Loucy (cell line): Measurements from ENCODE around the gene TMEM182.

Experiments used
- H2AFZ ChIP-seq: fragments of 200-600 bp; sonication (generic); 2 replicates; pipeline ENCODE4 v1.6.0; 2016; ENCODE audit warnings: antibody characterized with exemption, mild to moderate bottlenecking, low read length, moderate library complexity
- H3F3A ChIP-seq: fragments of 200-600 bp; 2 replicates; pipeline ENCODE4 v1.6.0; 2016; ENCODE audit warnings: antibody characterized with exemption, low read depth, mild to moderate bottlenecking
- H3K27me3 ChIP-seq: fragments of 200-600 bp; sonication (generic); 2 replicates; pipeline ENCODE4 v1.6.1; 2014; ENCODE audit warnings: low read length, mild to moderate bottlenecking; ENCODE audit not compliant: insufficient read depth, poor library complexity, severe bottlenecking
- H3K36me3 ChIP-seq: fragments of 200-600 bp; sonication (generic); 2 replicates; pipeline ENCODE4 v1.6.1; 2016; ENCODE audit warnings: low read length; ENCODE audit not compliant: insufficient read depth
- H3K4me1 ChIP-seq: fragments of 200-600 bp; sonication (generic); 2 replicates; pipeline ENCODE4 v1.5.1; 2014; ENCODE audit warnings: low read length, mild to moderate bottlenecking; ENCODE audit not compliant: insufficient read depth, poor library complexity, severe bottlenecking
- H3K4me2 ChIP-seq: fragments of 200-600 bp; sonication (generic); 2 replicates; pipeline ENCODE4 v1.6.0; 2014; ENCODE audit warnings: antibody characterized with exemption, low read length, low read depth, mild to moderate bottlenecking; ENCODE audit not compliant: poor library complexity, severe bottlenecking
- H3K4me3 ChIP-seq: fragments of 200-600 bp; sonication (generic); 2 replicates; pipeline ENCODE4 v1.5.1; 2014; ENCODE audit warnings: low read length, mild to moderate bottlenecking, mixed read lengths; ENCODE audit not compliant: poor library complexity, severe bottlenecking
- H3K79me2 ChIP-seq: fragments of 200-600 bp; sonication (generic); 2 replicates; pipeline ENCODE4 v1.6.1; 2014; ENCODE audit warnings: low read length; ENCODE audit not compliant: insufficient read depth
- H3K9ac ChIP-seq: fragments of 200-600 bp; sonication (generic); 2 replicates; pipeline ENCODE4 v1.6.0; 2014; ENCODE audit warnings: mild to moderate bottlenecking, low read depth, low read length, moderate library complexity; ENCODE audit not compliant: poor library complexity, severe bottlenecking
- H3K9me2 ChIP-seq: fragments of 200-600 bp; sonication (generic); replicated peaks from 2 replicates; pipeline ENCODE4 v1.6.1; 2016; ENCODE audit warnings: low read depth, low read length, mixed read lengths
- H3K9me3 ChIP-seq: fragments of 200-600 bp; sonication (generic); 2 replicates; pipeline ENCODE4 v1.6.1; 2014; ENCODE audit warnings: mild to moderate bottlenecking, antibody characterized with exemption, low read length, low read depth; ENCODE audit not compliant: insufficient read depth
- H4K20me1 ChIP-seq: fragments of 200-600 bp; sonication (generic); 2 replicates; pipeline ENCODE4 v1.6.0; 2014; ENCODE audit warnings: antibody characterized with exemption, low read length, mild to moderate bottlenecking; ENCODE audit not compliant: insufficient read depth, poor library complexity, severe bottlenecking
- EZH2phosphoT487 ChIP-seq: fragments of 200-600 bp; IDR thresholded peaks from 2 replicates; pipeline ENCODE4 v1.6.1; 2018; ENCODE audit warnings: antibody characterized with exemption, mild to moderate bottlenecking, moderate library complexity, borderline replicate concordance
- TF ChIP-seq, protein P1 (sequence below): fragments of 200-600 bp; sonication (generic); conservative IDR thresholded peaks from 2 replicates; pipeline ENCODE4 v1.5.1; 2014; ENCODE audit warnings: mild to moderate bottlenecking, antibody characterized with exemption, low read length

The TMEM182 gene

DNA sequence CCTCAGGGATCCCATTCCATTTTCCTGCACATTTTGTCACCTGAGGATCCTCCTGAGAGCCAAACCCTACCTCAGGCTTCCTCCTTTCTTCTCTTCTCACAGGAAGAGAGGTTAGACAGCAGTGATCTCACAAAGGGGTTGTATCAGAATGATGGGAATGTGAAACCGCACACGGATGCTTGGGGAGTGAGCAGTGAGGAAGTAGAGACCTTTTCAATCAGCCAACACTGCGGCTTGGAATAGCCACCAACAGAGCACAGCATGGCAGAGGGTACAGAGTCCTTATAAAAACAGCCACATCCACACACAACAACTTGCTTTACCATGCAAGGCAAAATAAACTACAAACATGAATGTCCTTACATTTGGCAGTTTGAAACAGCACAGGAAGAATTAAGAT lies 8.7 kb downstream of the TMEM182 start:
- H4K20me1 ChIP-seq = no peaks in the 10 kb centered on the region
- no peaks in the 10 kb centered on the region for H3K9me2 ChIP-seq
- H3K9ac ChIP-seq = no peak overlapping the region
- H3K4me2 ChIP-seq = no peak overlapping the region
- H2AFZ ChIP-seq = no peak overlapping the region
- TF ChIP-seq, protein P1, sequence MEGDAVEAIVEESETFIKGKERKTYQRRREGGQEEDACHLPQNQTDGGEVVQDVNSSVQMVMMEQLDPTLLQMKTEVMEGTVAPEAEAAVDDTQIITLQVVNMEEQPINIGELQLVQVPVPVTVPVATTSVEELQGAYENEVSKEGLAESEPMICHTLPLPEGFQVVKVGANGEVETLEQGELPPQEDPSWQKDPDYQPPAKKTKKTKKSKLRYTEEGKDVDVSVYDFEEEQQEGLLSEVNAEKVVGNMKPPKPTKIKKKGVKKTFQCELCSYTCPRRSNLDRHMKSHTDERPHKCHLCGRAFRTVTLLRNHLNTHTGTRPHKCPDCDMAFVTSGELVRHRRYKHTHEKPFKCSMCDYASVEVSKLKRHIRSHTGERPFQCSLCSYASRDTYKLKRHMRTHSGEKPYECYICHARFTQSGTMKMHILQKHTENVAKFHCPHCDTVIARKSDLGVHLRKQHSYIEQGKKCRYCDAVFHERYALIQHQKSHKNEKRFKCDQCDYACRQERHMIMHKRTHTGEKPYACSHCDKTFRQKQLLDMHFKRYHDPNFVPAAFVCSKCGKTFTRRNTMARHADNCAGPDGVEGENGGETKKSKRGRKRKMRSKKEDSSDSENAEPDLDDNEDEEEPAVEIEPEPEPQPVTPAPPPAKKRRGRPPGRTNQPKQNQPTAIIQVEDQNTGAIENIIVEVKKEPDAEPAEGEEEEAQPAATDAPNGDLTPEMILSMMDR = no peak
- no peak for TF ChIP-seq EZH2phosphoT487
- no peaks in the 10 kb centered on the region for H3F3A ChIP-seq
- H3K9me3 ChIP-seq = no peaks in the 10 kb centered on the region
- no peaks in the 10 kb centered on the region for H3K4me1 ChIP-seq
- no peaks in the 10 kb centered on the region for H3K27me3 ChIP-seq
- H3K36me3 ChIP-seq = peaks cover under 1% of the 10 kb centered on the region; the same call in 1 of the 2 replicates
- H3K79me2 ChIP-seq = no peaks in the 10 kb centered on the region
- H3K4me3 ChIP-seq = no peak overlapping the region

DNA sequence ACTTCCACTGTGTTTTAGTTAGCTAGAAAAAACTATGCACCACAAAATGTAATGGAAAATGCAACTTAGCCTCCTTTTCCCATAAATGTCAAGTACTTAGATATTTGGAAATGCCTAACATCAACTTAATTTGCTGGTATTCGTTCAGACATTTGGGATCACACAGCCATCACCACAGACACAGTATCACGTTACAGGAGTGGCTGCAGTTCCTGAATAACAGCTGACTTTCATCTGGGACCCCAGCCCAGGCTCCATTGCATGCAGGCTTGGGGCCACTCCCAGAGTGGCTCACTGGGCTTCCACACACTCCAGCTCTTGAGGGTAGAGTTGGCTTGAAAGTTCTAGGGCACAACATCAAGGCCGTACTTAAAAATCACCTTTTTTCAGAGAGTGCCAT lies 9.3 kb downstream of the TMEM182 start:
- TF ChIP-seq, protein P1 = no peak
- no peak for TF ChIP-seq EZH2phosphoT487
- Histone ChIP-seq H3K4me1 (no peaks in the 10 kb centered on the region), H3K27me3 (no peaks in the 10 kb centered on the region), H3K4me3 (no peak overlapping the region), H2AFZ (no peak overlapping the region), H4K20me1 (no peaks in the 10 kb centered on the region), H3K79me2 (no peaks in the 10 kb centered on the region), H3F3A (no peaks in the 10 kb centered on the region), H3K36me3 (no peaks in the 10 kb centered on the region; the same call in 1 of the 2 replicates), H3K9ac (no peak overlapping the region), H3K4me2 (no peak overlapping the region), H3K9me2 (no peaks in the 10 kb centered on the region), H3K9me3 (no peaks in the 10 kb centered on the region)

DNA sequence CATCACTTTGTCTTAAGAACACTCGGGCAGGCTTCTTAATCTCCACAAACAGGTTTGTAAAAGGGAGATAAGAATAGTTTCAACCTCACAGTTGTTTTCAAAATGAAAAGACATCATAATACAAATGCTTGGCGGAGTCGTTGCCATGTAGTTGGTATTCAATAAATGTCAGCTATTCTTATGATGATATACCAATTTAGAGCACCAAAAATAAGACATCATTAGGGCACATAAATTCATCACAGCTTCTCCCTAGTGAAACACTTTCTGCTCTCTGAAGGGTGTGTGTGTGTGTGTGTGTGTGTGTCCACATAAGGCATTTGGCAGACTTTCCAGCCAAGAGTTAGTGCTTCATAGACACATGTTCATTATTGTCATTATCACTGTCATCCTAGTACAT lies 10.8 kb downstream of the TMEM182 start:
- H3K9me3 ChIP-seq = no peaks in the 10 kb centered on the region
- H4K20me1 ChIP-seq = no peaks in the 10 kb centered on the region
- no peak overlapping the region for H3K9ac ChIP-seq
- H3F3A ChIP-seq = no peaks in the 10 kb centered on the region
- no peaks in the 10 kb centered on the region for H3K27me3 ChIP-seq
- H3K79me2 ChIP-seq = no peaks in the 10 kb centered on the region
- H2AFZ ChIP-seq = no peak overlapping the region
- H3K4me1 ChIP-seq = no peaks in the 10 kb centered on the region
- no peak for TF ChIP-seq EZH2phosphoT487
- H3K9me2 ChIP-seq = no peaks in the 10 kb centered on the region
- H3K36me3 ChIP-seq = no peaks in the 10 kb centered on the region; the same call in 1 of the 2 replicates
- H3K4me2 ChIP-seq = no peak overlapping the region
- no peak overlapping the region for H3K4me3 ChIP-seq

GRCh38 chr2:102773149-102773705 lies 11.4 kb downstream of the TMEM182 start:
- no peak overlapping the region for H3K4me2 ChIP-seq
- TF ChIP-seq EZH2phosphoT487 = no peak
- TF ChIP-seq, protein P1 = no peak
- no peaks in the 10 kb centered on the region for H3K9me2 ChIP-seq
- no peak overlapping the region for H3K4me3 ChIP-seq
- H3K9ac ChIP-seq = no peak overlapping the region
- H4K20me1 ChIP-seq = no peaks in the 10 kb centered on the region
- no peaks in the 10 kb centered on the region for H3F3A ChIP-seq
- no peaks in the 10 kb centered on the region; the same call in 1 of the 2 replicates for H3K36me3 ChIP-seq
- no peaks in the 10 kb centered on the region for H3K27me3 ChIP-seq
- H2AFZ ChIP-seq = no peak overlapping the region
- H3K79me2 ChIP-seq = no peaks in the 10 kb centered on the region
- no peaks in the 10 kb centered on the region for H3K4me1 ChIP-seq
- no peaks in the 10 kb centered on the region for H3K9me3 ChIP-seq
